Heart left ventricle (tissue), 13 donors: ENCODE results near the gene GOLGA8S.
A peak's percentile ranks its signal among the peaks of the same experiment; 100 is the strongest.
"Not testable (repeated sequence)": the region's sequence is repeated elsewhere in the genome, so short reads cannot be mapped to it uniquely, and the experiment has no call there.

Experiments used
- POLR2A ChIP-seq, 2 donors: fragments of 450-650 bp; IDR thresholded peaks; one replicate each; pipeline ENCODE4 v1.6.1; 2017; ENCODE audit warnings: antibody characterized with exemption in 2 of 2, mild to moderate bottlenecking in 2 of 2, moderate library complexity in 2 of 2
- TF ChIP-seq, protein P1 (sequence below), 12 donors: fragments of 200-600 bp; sonication (generic) in 4 of 12; IDR thresholded peaks; one replicate each; pipeline versions ENCODE4 v1.5.0 to v1.8.0; 2018 to 2022; ENCODE audit warnings: antibody characterized with exemption in 12 of 12, mild to moderate bottlenecking in 5 of 12
- donor health status: ischemic (EF 13 %, LVEDD 7.1; RV severe dilation, severe dysfunction).
- donor health status: DM: no; HTN: yes; CAD: no.
- donor health status: DM: no; HTN: no; CAD: no.
- donor health status: ischemic (EF 25% LVEDD 6.9; RV normal size, moderate dysfunction).
- donor health status: ischemic (EF 25% LVEDD 5.7; RV mildly dilated, moderate dysfunction).
- donor health status: ischemic (EF 35%, LVEDD 5.7; RV mildly dilated, moderate dysfunction).
- donor health status: nonischemic (EF 11% LVEDD 7.7; RV severe dilation, severe dysfunction).
- donor health status: DM: yes; HTN: yes; CAD: no.
- donor health status: PGD.
- donor health status: ischemic (EF 29% LVEDD 5.4; RV normal size, mild dysfunction).
- donor health status: nonischemic (EF 23%, LVEDD 6.1; RV moderate dilation, normal function).

DNA sequence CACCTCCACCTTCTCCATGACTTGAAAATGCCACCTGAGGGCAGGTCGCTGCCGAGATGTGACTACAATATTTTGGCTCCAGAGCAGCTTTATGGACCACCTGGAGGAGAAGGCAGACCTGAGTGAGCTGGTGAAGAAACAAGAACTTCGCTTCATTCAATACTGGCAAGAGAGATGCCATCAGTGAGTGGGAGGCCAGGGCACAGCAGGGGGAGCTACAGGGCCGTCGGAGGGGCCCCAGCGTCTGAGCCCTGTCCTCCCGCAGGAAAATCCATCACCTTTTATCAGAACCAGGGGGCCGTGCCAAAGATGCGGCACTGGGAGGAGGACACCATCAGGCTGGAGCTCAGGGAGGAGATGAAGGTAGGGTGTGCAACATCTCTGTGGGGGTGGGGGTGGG, 9.7 kb downstream of the GOLGA8S start:
- TF ChIP-seq, protein P1, sequence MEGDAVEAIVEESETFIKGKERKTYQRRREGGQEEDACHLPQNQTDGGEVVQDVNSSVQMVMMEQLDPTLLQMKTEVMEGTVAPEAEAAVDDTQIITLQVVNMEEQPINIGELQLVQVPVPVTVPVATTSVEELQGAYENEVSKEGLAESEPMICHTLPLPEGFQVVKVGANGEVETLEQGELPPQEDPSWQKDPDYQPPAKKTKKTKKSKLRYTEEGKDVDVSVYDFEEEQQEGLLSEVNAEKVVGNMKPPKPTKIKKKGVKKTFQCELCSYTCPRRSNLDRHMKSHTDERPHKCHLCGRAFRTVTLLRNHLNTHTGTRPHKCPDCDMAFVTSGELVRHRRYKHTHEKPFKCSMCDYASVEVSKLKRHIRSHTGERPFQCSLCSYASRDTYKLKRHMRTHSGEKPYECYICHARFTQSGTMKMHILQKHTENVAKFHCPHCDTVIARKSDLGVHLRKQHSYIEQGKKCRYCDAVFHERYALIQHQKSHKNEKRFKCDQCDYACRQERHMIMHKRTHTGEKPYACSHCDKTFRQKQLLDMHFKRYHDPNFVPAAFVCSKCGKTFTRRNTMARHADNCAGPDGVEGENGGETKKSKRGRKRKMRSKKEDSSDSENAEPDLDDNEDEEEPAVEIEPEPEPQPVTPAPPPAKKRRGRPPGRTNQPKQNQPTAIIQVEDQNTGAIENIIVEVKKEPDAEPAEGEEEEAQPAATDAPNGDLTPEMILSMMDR (IDR thresholded peaks at IDR 0.05) = peak in 8 of 12 donors; percentile 10 to 45 (median 31)
- not testable (repeated sequence) for TF ChIP-seq POLR2A (IDR thresholded peaks at IDR 0.05)
